GM21723 (cell line): ENCODE data around the gene MT1F.
A peak's percentile ranks its signal among the peaks of the same experiment; 100 is the strongest.
"Not testable (repeated sequence)": the region's sequence is repeated elsewhere in the genome, so short reads cannot be mapped to it uniquely, and the experiment has no call there.

ENCODE experiments used
- ATAC-seq: cut with Tn5 transposase; IDR thresholded peaks from one replicate; pipeline ENCODE4 v1.9.1; 2021; ENCODE audit warnings: mild to moderate bottlenecking, moderate library complexity; ENCODE audit not compliant: unreplicated experiment

The MT1F gene

GRCh38 chr16:56657555-56658326, at the start of gene MT1F:
MT1F (plus strand) TSS chr16:56657959; CDS start chr16:56658059, 100 bp downstream.
- peak; percentile 57 for ATAC-seq

GRCh38 chr16:56608043-56608875, 49.5 kb upstream of the MT1F start, which contains the start of gene MT2A:
MT2A (plus strand) TSS chr16:56608584; CDS start chr16:56608656, 72 bp downstream.
- ATAC-seq: peak; percentile 85

- no peak for ATAC-seq
These were observed 48.8 kb upstream of the MT1F start for GRCh38 chr16:56608876-56609462.

- peak; percentile 46 for ATAC-seq
These were observed 48.3 kb upstream of the MT1F start for GRCh38 chr16:56609463-56609921.

GRCh38 chr16:56610017-56610608, 47.6 kb upstream of the MT1F start:
- peak; percentile 23 for ATAC-seq

GRCh38 chr16:56610609-56611111, 47.1 kb upstream of the MT1F start:
- no peak for ATAC-seq

GRCh38 chr16:56611281-56611833, 46.4 kb upstream of the MT1F start:
- ATAC-seq: no peak

GRCh38 chr16:56613706-56614105, 44.1 kb upstream of the MT1F start:
- ATAC-seq: no peak

GRCh38 chr16:56614549-56614991, 43.2 kb upstream of the MT1F start:
- no peak for ATAC-seq

GRCh38 chr16:56615353-56615752, 42.4 kb upstream of the MT1F start:
- ATAC-seq: no peak

- ATAC-seq: no peak
These were observed 41.0 kb upstream of the MT1F start for GRCh38 chr16:56616608-56617211.

GRCh38 chr16:56617212-56618085, 40.3 kb upstream of the MT1F start:
- ATAC-seq: no peak

- ATAC-seq: no peak
These were observed 39.6 kb upstream of the MT1F start for GRCh38 chr16:56618138-56618537.

- no peak for ATAC-seq
These were observed 37.3 kb upstream of the MT1F start for GRCh38 chr16:56620339-56620897.

- ATAC-seq: not testable (repeated sequence)
These were observed 35.9 kb upstream of the MT1F start for GRCh38 chr16:56621665-56622445.

- ATAC-seq: not testable (repeated sequence)
These were observed 34.6 kb upstream of the MT1F start for GRCh38 chr16:56623184-56623583.

GRCh38 chr16:56623637-56624036, 34.1 kb upstream of the MT1F start:
- ATAC-seq: no peak
